Neural cell (in vitro differentiated cells): ENCODE measurements around the gene ACTBL2. TPM values are rescaled to one million over a fixed set of nuclear protein-coding genes. Genes with fewer than 3 reads are reported as not detected.

ENCODE experiments used
- H2AFZ ChIP-seq: fragments of 200-600, 300-800 bp; sonication (generic), shearing (Covaris generic); 2 replicates; pipeline ENCODE4 v1.6.0; 2014; ENCODE audit warnings: low read depth, mild to moderate bottlenecking, antibody characterized with exemption, low read length, moderate library complexity
- H3F3A ChIP-seq: fragments of 200-600 bp; shearing (Covaris generic); 2 replicates; pipeline ENCODE4 v1.6.1; 2016; ENCODE audit warnings: mild to moderate bottlenecking, moderate library complexity, mixed read lengths, antibody characterized with exemption, low read length; ENCODE audit not compliant: insufficient read depth, poor library complexity, severe bottlenecking
- H3K27ac ChIP-seq: fragments of 200-600, 300-800 bp; sonication (generic), shearing (Covaris generic); 2 replicates; pipeline ENCODE4 v1.5.1; 2014; ENCODE audit warnings: mild to moderate bottlenecking, low read length, moderate library complexity
- H3K27me3 ChIP-seq: fragments of 300-800, 200-600 bp; sonication (generic), shearing (Covaris generic); 2 replicates; pipeline ENCODE4 v1.6.0; 2014; ENCODE audit warnings: mild to moderate bottlenecking, low read depth, low read length, moderate library complexity; ENCODE audit not compliant: insufficient read depth
- H3K36me3 ChIP-seq: fragments of 300-800, 200-600 bp; sonication (generic), shearing (Covaris generic); 2 replicates; pipeline ENCODE4 v1.5.1; 2014; ENCODE audit warnings: mild to moderate bottlenecking, antibody characterized with exemption, low read length, moderate library complexity; ENCODE audit not compliant: insufficient read depth
- H3K4me2 ChIP-seq: fragments of 300-800, 200-600 bp; sonication (generic), shearing (Covaris generic); 2 replicates; pipeline ENCODE4 v1.6.0; 2014; ENCODE audit warnings: mild to moderate bottlenecking, low read length
- H3K4me3 ChIP-seq: fragments of 300-800, 200-600 bp; sonication (generic), shearing (Covaris generic); 2 replicates; pipeline ENCODE4 v1.5.1; 2014; ENCODE audit warnings: mild to moderate bottlenecking, low read length, moderate library complexity
- H3K79me2 ChIP-seq: fragments of 200-600 bp; shearing (Covaris generic); replicated peaks from 2 replicates; pipeline ENCODE4 v1.6.0; 2014; ENCODE audit warnings: mild to moderate bottlenecking, low read length, moderate library complexity; ENCODE audit not compliant: insufficient read depth
- H3K9ac ChIP-seq: fragments of 300-800, 200-600 bp; sonication (generic), shearing (Covaris generic); 2 replicates; pipeline ENCODE4 v1.6.1; 2016; ENCODE audit warnings: mild to moderate bottlenecking, low read length, mixed read lengths
- H3K9me2 ChIP-seq: fragments of 200-600 bp; shearing (Covaris generic); 2 replicates; pipeline ENCODE4 v1.6.1; 2016; ENCODE audit warnings: mild to moderate bottlenecking, low read length, mixed read lengths; ENCODE audit not compliant: insufficient read depth
- H3K9me3 ChIP-seq: fragments of 200-600, 300-800 bp; sonication (generic), shearing (Covaris generic); 2 replicates; pipeline ENCODE4 v1.6.1; 2016; ENCODE audit warnings: mild to moderate bottlenecking, mixed run types, low read length, moderate library complexity, mixed read lengths
- H4K20me1 ChIP-seq: fragments of 200-600 bp; shearing (Covaris generic); 2 replicates; pipeline ENCODE4 v1.6.1; 2016; ENCODE audit warnings: mild to moderate bottlenecking, mixed run types; ENCODE audit not compliant: insufficient read depth
- EP300 ChIP-seq: fragments of 450-650 bp; conservative IDR thresholded peaks from 2 replicates; pipeline ENCODE4 v1.6.1; 2014; ENCODE audit warnings: antibody characterized with exemption, mild to moderate bottlenecking, moderate library complexity; ENCODE audit not compliant: poor library complexity, severe bottlenecking
- EZH2 ChIP-seq: fragments of 200-600, 300-800 bp; shearing (Covaris generic), sonication (generic); IDR thresholded peaks from 2 replicates; pipeline ENCODE4 v1.6.1; 2014; ENCODE audit warnings: antibody characterized with exemption, low read length, borderline replicate concordance, mild to moderate bottlenecking; ENCODE audit not compliant: insufficient read depth, poor library complexity, severe bottlenecking
- MXI1 ChIP-seq: fragments of 450-650 bp; conservative IDR thresholded peaks from 2 replicates; pipeline ENCODE4 v1.6.1; 2014; ENCODE audit warnings: antibody characterized with exemption, mild to moderate bottlenecking; ENCODE audit not compliant: poor library complexity, severe bottlenecking
- POLR2AphosphoS5 ChIP-seq: IDR thresholded peaks from 2 replicates; pipeline ENCODE4 v1.6.1; 2012
- RAD21 ChIP-seq: fragments of 450-650 bp; conservative IDR thresholded peaks from 2 replicates; pipeline ENCODE4 v1.6.1; 2014; ENCODE audit warnings: antibody characterized with exemption, mild to moderate bottlenecking, moderate library complexity
- SMC3 ChIP-seq: fragments of 450-650 bp; conservative IDR thresholded peaks from 2 replicates; pipeline ENCODE4 v1.6.1; 2014; ENCODE audit warnings: antibody characterized with exemption, mild to moderate bottlenecking, moderate library complexity; ENCODE audit not compliant: poor library complexity
- TAF1 ChIP-seq: IDR thresholded peaks from 2 replicates; pipeline ENCODE4 v1.6.1; 2012; ENCODE audit warnings: low read depth
- polyA plus RNA-seq: library from polyadenylated mRNA; depleted of rRNA; stranded (reverse); fragments of >200 nt; gene quantifications from 2 replicates; pipeline ENCODE4 v1.2.3, GENCODE V29; 2014
- TF ChIP-seq, protein P1 (sequence below): fragments of 450-650 bp; IDR thresholded peaks from 2 replicates; pipeline ENCODE4 v1.5.1; 2014; ENCODE audit warnings: antibody characterized with exemption, mild to moderate bottlenecking, moderate library complexity; ENCODE audit not compliant: poor library complexity, severe bottlenecking
- TF ChIP-seq, protein P2 (sequence below): IDR thresholded peaks from 2 replicates; pipeline ENCODE4 v1.6.1; 2012; ENCODE audit warnings: borderline replicate concordance

The ACTBL2 gene
- polyA plus RNA-seq, 1 donor from 2014 or later = not detected

- Histone ChIP-seq H3K27me3 (no peaks in the 10 kb centered on the region), H3K4me2 (no peak overlapping the region), H3K27ac (no peak overlapping the region), H3K9ac (no peak overlapping the region), H3K36me3 (no peaks in the 10 kb centered on the region), H4K20me1 (no peaks in the 10 kb centered on the region), H3K9me3 (no peaks in the 10 kb centered on the region), H3K79me2 (no peaks in the 10 kb centered on the region), H3F3A (no peaks in the 10 kb centered on the region), H2AFZ (no peak overlapping the region), H3K4me3 (no peak overlapping the region), H3K9me2 (no peaks in the 10 kb centered on the region)
- TF ChIP-seq EP300 = no peak
- TF ChIP-seq MXI1 = no peak
- TF ChIP-seq TAF1 = no peak
- TF ChIP-seq POLR2AphosphoS5 = no peak
- TF ChIP-seq, protein P1, sequence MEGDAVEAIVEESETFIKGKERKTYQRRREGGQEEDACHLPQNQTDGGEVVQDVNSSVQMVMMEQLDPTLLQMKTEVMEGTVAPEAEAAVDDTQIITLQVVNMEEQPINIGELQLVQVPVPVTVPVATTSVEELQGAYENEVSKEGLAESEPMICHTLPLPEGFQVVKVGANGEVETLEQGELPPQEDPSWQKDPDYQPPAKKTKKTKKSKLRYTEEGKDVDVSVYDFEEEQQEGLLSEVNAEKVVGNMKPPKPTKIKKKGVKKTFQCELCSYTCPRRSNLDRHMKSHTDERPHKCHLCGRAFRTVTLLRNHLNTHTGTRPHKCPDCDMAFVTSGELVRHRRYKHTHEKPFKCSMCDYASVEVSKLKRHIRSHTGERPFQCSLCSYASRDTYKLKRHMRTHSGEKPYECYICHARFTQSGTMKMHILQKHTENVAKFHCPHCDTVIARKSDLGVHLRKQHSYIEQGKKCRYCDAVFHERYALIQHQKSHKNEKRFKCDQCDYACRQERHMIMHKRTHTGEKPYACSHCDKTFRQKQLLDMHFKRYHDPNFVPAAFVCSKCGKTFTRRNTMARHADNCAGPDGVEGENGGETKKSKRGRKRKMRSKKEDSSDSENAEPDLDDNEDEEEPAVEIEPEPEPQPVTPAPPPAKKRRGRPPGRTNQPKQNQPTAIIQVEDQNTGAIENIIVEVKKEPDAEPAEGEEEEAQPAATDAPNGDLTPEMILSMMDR = no peak
- TF ChIP-seq, protein P2, sequence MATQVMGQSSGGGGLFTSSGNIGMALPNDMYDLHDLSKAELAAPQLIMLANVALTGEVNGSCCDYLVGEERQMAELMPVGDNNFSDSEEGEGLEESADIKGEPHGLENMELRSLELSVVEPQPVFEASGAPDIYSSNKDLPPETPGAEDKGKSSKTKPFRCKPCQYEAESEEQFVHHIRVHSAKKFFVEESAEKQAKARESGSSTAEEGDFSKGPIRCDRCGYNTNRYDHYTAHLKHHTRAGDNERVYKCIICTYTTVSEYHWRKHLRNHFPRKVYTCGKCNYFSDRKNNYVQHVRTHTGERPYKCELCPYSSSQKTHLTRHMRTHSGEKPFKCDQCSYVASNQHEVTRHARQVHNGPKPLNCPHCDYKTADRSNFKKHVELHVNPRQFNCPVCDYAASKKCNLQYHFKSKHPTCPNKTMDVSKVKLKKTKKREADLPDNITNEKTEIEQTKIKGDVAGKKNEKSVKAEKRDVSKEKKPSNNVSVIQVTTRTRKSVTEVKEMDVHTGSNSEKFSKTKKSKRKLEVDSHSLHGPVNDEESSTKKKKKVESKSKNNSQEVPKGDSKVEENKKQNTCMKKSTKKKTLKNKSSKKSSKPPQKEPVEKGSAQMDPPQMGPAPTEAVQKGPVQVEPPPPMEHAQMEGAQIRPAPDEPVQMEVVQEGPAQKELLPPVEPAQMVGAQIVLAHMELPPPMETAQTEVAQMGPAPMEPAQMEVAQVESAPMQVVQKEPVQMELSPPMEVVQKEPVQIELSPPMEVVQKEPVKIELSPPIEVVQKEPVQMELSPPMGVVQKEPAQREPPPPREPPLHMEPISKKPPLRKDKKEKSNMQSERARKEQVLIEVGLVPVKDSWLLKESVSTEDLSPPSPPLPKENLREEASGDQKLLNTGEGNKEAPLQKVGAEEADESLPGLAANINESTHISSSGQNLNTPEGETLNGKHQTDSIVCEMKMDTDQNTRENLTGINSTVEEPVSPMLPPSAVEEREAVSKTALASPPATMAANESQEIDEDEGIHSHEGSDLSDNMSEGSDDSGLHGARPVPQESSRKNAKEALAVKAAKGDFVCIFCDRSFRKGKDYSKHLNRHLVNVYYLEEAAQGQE = no peak
- no peak for TF ChIP-seq RAD21
- TF ChIP-seq EZH2 = no peak
- no peak for TF ChIP-seq SMC3
These were observed 12.3 kb downstream of the ACTBL2 start for GRCh38 chr5:57470339-57470738.

- H3K4me2 ChIP-seq = no peak overlapping the region
- H3K9ac ChIP-seq = no peak overlapping the region
- H4K20me1 ChIP-seq = no peaks in the 10 kb centered on the region
- no peak overlapping the region for H2AFZ ChIP-seq
- H3K79me2 ChIP-seq = no peaks in the 10 kb centered on the region
- no peak overlapping the region for H3K27ac ChIP-seq
- H3K9me2 ChIP-seq = no peaks in the 10 kb centered on the region
- no peaks in the 10 kb centered on the region for H3K9me3 ChIP-seq
- no peaks in the 10 kb centered on the region for H3K36me3 ChIP-seq
- TF ChIP-seq MXI1 = no peak
- TF ChIP-seq, protein P2 = no peak
- no peak for TF ChIP-seq RAD21
- no peak for TF ChIP-seq EZH2
- TF ChIP-seq EP300 = no peak
- no peak for TF ChIP-seq SMC3
- TF ChIP-seq, protein P1 = no peak
- no peak overlapping the region for H3K4me3 ChIP-seq
- H3F3A ChIP-seq = no peaks in the 10 kb centered on the region
- H3K27me3 ChIP-seq = no peaks in the 10 kb centered on the region
These were observed 14.0 kb downstream of the ACTBL2 start for GRCh38 chr5:57468481-57469163.
